HG03175 (cell line): ENCODE data around the gene CLEC4D.
"Not testable (repeated sequence)": the region's sequence is repeated elsewhere in the genome, so short reads cannot be mapped to it uniquely, and the experiment has no call there.

Experiments
- ATAC-seq: cut with Tn5 transposase; IDR thresholded peaks from one replicate; pipeline ENCODE4 v1.9.1; 2021; ENCODE audit warnings: mild to moderate bottlenecking, moderate library complexity; ENCODE audit not compliant: unreplicated experiment

CLEC4D gene

DNA sequence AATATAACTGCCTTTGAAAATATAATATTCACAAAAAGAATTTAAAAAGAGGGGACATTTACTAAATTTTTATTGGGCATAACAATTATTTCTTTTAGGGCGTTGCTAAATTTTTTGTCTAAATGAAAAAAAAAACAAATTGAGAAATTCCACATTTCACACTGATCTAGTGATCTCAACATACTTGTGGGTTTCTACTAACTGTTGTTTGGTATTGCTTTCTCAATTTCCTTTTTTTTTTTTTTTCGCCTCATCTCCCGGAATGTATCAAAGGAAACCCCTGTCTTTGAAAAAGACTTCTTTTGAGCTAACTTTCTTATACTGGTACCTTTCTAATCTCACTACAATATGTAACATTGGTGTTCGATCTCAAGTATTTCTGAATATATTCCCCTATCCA lies at the start of gene CLEC4D:
TSS of gene CLEC4D (plus strand) at position 248 of the 400 bp plus-strand sequence. CDS start 230 bp downstream, outside the sequence.
- ATAC-seq = no peak

DNA sequence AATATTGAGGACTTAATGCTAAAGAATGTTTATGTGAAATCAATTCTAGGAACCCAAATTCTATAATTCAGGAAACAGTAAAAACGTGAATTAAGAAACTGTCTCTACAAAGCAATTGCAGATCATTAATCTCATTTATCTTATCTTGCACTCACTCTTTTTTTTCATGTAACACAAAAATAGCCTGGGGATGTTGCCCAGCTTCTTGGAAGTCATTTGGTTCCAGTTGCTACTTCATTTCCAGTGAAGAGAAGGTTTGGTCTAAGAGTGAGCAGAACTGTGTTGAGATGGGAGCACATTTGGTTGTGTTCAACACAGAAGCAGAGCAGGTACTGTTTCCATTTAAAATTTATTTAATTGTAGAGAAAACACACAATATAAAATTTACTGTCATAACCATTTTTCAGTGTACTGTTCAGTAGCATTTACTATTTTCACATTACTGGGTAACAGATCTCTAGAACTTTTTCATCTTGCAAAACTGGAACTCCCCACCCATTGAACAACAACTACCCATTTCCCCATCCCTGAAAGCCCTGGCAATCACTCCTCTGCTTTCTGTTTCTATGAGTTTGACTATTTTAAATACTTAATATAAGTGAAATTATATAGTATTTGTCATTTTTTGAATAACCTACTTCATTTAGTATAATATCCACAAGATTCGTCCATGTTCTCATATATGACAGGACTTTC lies 47.9 kb upstream of the CLEC4D start:
- ATAC-seq = no peak

DNA sequence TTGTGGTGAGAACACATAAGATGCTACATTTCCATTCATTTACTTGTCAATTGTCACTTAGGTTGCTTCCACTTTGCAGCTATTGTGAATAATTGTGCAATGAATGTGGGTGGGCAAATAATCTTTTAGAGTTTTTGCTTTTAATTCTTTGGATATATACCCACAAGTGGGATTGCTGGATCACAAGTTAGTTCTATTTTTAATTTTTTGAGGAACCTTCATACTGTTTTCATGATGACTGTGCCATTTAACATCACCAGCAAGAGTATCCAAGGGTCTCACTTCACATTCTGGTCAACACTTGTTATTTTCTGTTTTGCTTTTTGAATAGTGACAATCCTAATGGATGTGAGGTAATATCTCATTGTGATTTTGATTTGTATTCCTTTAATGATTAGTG lies 47.1 kb upstream of the CLEC4D start:
- ATAC-seq = no peak

DNA sequence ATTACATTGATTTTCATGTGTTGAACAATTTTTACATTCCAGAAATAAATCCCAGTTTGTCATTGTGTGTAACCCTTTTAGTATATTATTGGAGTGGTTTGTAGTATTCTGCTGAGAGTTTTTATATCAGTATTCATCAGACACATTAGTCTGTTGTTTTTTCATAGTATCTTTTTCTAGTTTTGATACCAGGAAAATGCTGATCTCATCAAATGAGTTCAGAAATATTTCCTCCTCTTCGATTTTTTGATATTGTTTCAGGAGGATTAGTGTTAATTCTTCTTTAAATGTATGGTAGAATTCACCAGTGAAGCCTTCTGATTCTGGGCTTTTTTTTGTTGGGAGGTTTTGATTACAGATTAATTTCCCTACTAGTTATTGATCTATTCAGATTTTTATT lies 42.2 kb upstream of the CLEC4D start:
- ATAC-seq = no peak

DNA sequence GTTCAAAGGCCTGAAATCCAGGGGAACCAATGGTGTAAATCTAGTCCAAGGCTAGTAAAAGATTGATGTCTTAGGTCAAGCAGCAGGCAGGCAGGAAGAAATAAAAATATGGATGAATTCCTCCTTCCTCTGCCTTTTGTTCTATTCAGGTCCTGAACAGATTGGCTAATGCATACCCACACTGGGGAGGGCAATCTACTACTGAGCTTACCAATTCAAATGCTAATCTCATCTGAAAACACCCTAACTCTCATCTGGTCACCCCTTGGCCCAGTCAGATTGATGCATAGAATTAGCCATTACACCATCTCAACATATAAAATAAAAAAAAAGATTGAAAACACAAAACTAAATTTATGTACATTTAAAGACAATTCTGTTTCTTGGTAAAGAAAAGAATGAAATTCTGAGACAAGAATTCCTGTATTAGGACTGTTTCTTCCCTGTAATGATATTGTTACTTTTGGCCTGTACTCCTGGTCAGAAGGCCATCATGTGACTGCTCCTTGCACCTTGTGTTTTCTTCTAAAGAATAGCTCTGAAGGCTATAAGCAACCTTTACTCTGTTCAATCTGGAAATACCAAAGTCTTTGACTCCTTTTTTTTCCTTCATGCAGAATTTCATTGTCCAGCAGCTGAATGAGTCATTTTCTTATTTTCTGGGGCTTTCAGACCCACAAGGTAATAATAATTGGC lies 37.6 kb upstream of the CLEC4D start:
- ATAC-seq = no peak

DNA sequence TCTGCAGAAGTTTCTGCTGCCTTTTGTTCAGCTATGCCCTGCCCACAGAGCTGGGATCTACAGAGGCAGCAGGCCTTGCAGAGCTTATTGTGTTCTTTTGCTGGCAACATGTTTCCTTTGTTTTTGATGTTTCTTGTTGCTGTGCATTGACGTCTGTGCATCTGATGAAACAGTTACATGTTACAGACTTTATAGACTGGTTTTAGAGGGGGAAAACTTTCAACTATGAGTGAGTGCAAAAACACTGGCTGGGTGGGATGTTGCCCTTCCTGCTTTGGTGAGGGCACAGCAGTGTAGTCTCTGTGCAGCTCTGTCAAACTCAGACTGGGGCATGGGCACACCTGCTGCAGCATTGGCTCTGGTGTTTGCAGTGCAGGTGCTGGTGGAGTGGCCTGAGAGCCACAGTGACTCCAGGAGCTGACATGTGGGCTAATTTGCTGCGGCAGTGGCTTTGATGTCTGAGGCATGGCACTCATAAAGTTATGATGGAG lies 30.7 kb upstream of the CLEC4D start:
- ATAC-seq = no peak

DNA sequence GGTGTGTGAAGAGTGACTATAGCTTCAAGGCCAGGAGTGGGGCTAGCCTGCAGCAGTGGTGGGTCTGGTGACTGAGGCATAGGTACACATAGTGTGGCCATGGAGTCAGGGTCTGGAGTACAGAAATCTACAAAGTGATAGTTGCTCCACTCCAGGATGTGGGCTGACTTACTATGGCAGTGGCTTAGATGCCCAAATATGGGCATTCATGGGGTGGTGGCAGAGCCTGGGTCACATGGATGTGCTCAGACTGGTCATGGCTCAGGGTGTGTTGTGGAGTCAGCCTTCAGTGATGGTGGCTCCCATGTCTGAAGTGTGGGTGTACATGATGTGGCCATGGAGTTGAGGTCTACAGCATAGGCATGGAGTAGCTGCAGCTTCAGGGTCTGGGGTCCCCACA lies 30.2 kb upstream of the CLEC4D start:
- no peak for ATAC-seq

DNA sequence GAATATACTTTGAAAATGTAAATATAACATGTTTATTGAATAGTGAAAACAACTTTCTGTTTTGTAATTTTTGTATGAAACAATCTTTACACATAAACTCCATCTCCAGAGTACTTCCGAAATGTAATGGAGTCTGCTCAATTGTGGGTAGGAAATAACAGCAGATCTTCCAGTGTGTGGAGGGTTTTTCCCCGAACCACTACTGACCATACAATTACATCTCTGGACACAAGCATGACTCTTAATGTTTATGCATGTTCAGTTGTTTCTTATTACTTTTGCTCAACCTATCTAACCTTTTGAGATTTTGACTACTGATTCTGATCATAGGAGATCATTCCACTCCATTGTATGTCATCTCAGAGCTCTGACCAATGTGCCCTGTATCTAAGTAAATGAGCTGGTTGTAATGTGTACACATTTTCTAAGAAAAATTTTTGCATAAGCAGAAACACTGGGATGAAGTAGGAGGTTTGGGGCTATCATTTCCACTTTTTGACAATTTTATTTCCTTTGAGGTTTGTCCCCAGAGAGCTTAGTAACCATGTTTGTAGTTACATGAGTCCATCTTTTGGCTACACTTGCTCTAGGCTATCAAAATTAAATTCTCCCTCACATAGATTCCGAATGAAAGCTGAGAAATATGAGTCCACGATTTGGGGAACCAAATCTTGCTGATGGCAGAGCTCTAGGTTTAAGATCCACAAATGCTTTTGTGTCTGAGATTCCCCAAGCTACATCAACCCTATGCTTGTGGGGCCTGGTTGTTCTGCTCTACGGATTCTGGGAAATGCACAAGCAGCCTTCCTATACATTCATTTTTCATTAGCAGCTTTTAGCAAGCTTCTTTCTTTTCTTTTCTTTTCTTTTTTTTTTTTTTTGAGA lies 21.4 kb upstream of the CLEC4D start:
- ATAC-seq = no peak

DNA sequence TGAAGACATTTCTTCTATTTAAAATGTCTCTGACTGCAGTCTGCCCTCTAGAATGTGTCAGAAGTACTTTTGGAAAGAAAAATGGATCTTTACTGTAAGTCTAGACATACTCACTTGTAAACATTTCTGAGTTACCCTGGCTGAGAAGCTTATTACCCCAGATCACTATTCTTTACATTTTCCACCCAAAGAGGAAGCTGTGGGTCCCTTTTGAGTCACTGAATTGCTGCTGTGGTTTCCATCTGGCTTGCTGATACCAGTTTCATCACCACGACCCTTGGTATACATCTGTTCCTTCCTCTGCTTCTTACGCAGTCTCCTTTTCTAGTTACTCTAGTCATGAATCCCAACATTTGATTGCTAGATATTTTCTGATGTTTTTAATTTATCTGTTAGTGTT lies 20.2 kb upstream of the CLEC4D start:
- peak; percentile 99 for ATAC-seq

DNA sequence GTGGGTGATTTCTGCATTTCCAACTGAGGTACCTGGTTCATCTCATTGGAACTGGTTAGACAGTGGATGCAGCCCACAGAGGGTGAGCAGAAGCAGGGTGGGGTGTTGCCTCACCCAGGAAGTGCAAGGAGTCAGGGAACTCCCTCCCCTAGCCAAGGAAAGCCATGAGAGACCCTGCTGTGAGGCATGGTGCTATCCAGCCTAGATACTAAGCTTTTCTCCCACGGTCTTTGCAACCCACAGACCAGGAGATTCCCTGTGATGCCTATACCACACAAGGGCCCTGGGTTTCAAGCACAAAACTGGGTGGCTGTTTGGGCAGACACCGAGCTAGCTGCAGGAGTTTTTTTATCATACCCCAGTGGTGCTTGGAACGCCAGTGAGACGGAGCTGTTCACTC lies 17.6 kb upstream of the CLEC4D start:
- ATAC-seq = not testable (repeated sequence)

DNA sequence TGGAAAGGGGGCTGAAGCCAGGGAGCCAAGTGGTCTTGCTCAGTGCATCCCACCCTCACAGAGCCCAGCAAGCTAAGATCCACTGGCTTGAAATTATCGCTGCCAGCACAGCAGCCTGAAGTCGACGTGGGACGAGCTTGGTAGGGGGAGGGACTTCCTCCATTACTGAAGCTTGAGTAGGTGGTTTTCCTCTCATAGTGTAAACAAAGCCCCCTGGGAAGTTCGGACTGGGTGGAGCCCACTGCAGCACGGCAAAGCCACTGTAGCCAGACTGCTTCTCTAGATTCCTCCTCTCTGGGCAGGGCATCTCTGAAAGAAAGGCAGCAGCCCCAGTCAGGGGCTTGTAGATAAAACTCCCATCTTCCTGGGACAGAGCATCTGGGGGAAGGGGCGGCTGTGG lies 17.2 kb upstream of the CLEC4D start:
- ATAC-seq = not testable (repeated sequence)

DNA sequence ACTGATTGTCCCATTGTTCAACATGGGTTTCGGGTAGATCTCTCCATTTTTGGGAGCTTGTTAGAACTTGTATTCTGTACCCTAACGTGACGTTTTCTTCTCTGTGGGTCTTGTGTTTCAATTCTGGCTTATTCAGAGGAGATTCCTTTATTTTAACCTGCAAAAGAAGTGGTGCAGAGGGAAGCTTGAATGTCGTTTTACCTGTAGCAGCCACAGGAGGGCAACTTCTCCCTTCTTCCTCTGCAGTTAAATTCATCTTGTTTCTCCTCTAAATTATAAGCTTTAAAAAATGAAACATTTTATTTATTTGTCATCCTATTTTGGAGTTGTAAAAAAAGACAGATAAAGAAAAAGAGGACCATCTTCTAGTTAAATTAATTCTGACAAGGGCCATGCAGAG lies 13.7 kb upstream of the CLEC4D start:
- ATAC-seq = no peak

DNA sequence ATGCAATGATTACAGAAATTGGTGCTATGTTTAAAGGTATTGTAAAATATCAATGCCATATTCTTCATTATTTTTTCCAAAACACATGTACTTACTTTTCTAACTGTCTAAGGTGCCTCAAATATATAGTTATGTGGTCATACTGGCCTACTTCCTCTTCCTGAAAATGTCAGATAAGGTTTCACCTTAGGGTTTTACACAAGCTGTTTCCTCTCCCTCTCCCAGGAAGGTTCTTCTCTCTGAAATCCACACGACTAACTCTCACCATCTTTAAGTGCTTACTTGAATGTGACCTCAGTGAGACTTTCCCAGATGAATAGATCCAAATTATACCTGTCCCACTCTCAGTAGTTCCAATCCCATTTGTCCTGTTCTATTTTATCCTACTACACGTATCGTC lies 11.6 kb upstream of the CLEC4D start:
- no peak for ATAC-seq

DNA sequence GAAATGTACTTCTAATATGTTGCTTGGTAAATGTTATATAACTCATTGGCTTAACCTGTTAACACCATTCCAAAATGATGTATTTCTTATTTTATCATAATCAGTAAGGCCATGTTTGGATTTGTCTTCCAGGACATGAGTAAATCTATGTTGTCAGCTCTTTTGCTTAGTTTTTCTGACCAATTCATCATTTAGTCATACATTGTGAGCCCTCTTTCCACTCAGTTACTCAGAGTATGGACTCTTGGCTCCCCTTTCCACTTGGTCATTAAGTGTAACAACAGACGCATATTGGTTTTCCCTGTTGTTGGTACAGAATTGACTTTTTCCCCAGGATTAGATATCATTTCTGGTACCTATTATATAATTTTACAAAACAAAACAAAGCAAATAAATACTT lies 9.0 kb upstream of the CLEC4D start:
- no peak for ATAC-seq

DNA sequence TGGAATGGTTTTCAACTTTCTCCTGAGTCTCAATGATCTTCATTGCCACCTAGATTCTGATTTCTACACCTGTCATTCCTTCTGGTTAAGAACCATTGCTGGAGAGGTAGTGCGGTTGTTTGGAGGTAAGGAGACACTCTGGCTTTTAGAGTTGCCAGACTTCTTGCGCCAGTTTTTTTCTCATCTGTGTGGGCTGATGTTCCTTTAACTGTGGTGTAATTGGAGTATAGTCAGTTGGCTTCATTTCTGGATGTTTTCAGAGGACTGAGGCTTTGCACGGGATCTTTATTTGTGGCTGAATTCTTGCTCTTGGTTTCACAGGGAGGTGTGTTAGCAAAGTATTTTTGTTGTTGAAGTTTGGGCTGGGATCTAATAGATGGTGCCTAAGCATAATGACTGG lies 5.7 kb upstream of the CLEC4D start:
- ATAC-seq = no peak

DNA sequence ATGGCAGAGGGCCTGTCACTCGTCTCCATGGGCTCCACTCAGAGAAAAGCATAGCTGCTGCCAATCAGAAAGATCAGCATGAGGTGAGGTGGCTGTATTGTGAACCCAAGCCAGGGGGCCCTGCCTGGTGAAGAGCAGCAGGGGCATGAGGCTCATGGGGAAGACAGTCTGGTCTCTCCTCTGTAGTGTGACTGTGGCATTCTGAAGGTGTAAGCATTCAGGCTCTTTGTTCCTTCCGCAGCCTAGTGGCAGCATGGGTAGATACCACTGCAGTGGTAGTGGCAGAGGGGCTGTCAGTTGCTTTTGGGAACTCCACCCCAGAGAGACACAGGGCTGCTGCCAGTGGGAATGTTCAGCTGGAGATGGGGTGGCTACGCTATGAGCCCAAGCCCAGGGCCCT lies 5.1 kb upstream of the CLEC4D start:
- no peak for ATAC-seq

DNA sequence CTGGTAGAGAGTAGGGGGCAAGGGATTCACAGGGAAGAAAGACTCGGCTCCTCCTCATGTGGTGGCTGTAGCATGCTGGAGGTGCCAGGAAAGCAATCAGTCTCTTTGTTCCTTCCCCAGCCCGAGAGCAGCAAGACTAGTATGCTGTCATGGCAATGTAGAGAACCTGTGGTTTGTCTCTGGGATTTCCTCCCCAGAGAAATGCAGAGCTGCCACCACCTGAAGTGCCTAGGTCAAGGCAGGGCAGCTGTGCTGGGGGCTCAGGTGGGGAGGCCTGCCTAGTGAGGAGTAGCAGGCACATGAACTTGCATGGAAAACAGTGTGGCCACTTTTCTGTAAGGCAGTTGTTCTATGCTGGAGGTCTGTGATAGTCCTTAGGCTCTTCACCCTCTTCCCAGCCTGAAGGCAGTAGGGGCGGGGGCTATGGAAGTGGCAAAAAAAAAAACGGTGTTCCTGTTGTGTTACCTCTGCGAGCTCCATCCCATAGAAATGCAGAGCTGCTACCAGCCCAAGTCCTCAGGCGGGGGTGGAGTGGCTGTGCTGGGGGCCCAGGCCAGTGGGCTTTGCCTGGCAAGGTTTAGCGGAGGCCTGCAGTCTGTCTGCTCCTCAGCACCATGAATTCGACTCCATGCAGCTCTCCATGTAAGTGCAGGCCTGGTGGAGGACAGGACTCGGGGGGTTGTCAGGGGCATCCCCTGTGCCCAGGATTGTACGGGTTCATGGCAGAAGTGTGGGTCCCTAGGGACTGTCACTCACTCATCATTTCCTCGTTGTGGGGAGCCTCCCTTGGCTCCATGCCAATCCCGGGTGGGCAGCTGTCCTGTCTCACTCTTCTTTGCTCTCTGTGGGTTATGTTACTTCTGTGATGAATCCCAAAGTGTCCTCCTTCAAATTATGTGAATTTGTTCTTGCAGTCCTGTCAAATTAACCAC lies 4.1 kb upstream of the CLEC4D start:
- peak; percentile 52 for ATAC-seq

DNA sequence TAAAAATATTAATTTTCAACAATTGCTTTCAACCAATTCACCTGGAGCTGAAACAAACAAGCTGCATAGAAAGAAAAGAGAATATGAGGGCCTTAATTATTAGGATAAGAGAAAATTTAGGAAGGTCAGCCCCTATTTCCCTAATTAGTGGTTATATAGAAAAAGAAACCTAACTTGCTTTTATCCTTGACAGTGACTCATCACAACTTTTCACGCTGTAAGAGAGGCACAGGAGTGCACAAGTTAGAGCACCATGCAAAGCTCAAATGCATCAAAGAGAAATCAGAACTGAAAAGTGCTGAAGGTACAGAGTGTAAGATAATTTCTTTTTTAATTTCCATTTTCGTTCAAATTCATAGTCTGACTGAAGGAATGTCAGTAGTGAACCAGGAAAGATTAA lies 4.7 kb downstream of the CLEC4D start:
- no peak for ATAC-seq

DNA sequence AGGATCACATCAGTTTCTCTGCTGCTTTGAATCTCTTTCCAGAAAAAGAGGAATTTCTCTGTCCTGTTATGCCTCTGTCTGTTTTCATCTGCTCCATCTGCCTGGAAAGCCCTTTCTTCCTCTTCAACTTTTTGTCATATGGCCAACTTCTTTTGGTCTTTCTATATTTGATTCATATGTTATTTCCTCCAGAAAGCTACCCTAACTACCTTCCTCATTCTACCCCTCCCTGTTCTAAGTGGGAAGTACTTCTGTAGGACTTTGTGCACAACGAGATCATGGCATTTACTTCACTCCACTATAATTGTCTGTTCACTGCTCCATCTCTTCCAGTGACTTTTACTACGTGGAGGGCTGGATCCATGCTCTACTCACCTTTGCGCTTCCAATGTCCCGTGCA lies 5.9 kb downstream of the CLEC4D start:
- no peak for ATAC-seq
